ENCODE data around the gene CDH4. TPM values are rescaled to one million over a fixed set of nuclear protein-coding genes. Genes with fewer than 3 reads are reported as not detected.

Gene CDH4
- total and polyA plus RNA-seq, 5 donors from 2014 or later = 0.07 to 0.69 (median 0.49) TPM; not detected in 1

- no peaks in the 10 kb centered on the region for H3K27me3 Mint-ChIP-seq
- H3K4me1 ChIP-seq (ENCODE audit: control insufficient read depth, insufficient read depth, low read length, poor library complexity, severe bottlenecking) = no peaks in the 10 kb centered on the region
- no peak overlapping the region for H3K27ac Mint-ChIP-seq
- no peaks in the 10 kb centered on the region for H3K9me3 ChIP-seq (ENCODE audit: control insufficient read depth in 2 of 2, low read length in 2 of 2)
- ATAC-seq (ENCODE audit: low read depth in 2 of 2) (no peak), DNase-seq (no peak)
- no peaks in the 10 kb centered on the region for H3K4me1 Mint-ChIP-seq
- H3K36me3 Mint-ChIP-seq = no peaks in the 10 kb centered on the region
- H3K36me3 ChIP-seq (ENCODE audit: control insufficient read depth, insufficient read depth, low read length) = no peaks in the 10 kb centered on the region
- no peak overlapping the region for H3K4me3 Mint-ChIP-seq
- H3K27me3 ChIP-seq (ENCODE audit: control insufficient read depth, insufficient read depth, low read length) = no peaks in the 10 kb centered on the region
- H3K9me3 Mint-ChIP-seq = peaks cover 0 to 10% (median 4%) of the 10 kb centered on the region in 7 donors
- no peak overlapping the region for H3K4me3 ChIP-seq (ENCODE audit: low read depth, low read length)
- no peak overlapping the region for H3K27ac ChIP-seq (ENCODE audit: insufficient read depth, low read length, poor library complexity, severe bottlenecking)
Measured at GRCh38 chr20:61599541-61599992, 347.5 kb downstream of the CDH4 start.

- ATAC-seq (ENCODE audit: low read depth in 2 of 2) = no peak
- Mint-ChIP-seq H3K4me3 (no peak overlapping the region), H3K27ac (no peak overlapping the region), H3K27me3 (no peaks in the 10 kb centered on the region), H3K36me3 (no peaks in the 10 kb centered on the region), H3K4me1 (no peaks in the 10 kb centered on the region), H3K9me3 (peaks cover 0 to 12% (median 4%) of the 10 kb centered on the region in 7 donors)
- Histone ChIP-seq H3K9me3 (ENCODE audit: control insufficient read depth in 2 of 2, low read length in 2 of 2) (no peaks in the 10 kb centered on the region), H3K27me3 (ENCODE audit: control insufficient read depth, insufficient read depth, low read length) (no peaks in the 10 kb centered on the region), H3K36me3 (ENCODE audit: control insufficient read depth, insufficient read depth, low read length) (no peaks in the 10 kb centered on the region), H3K4me3 (ENCODE audit: low read depth, low read length) (no peak overlapping the region), H3K4me1 (ENCODE audit: control insufficient read depth, insufficient read depth, low read length, poor library complexity, severe bottlenecking) (no peaks in the 10 kb centered on the region), H3K27ac (ENCODE audit: insufficient read depth, low read length, poor library complexity, severe bottlenecking) (no peak overlapping the region)
- no peak for DNase-seq
Measured at GRCh38 chr20:61600016-61600415, 348.0 kb downstream of the CDH4 start.

- no peaks in the 10 kb centered on the region for H3K4me1 Mint-ChIP-seq
- no peaks in the 10 kb centered on the region for H3K27me3 Mint-ChIP-seq
- H3K9me3 ChIP-seq (ENCODE audit: control insufficient read depth in 2 of 2, low read length in 2 of 2) = no peaks in the 10 kb centered on the region
- H3K36me3 Mint-ChIP-seq = no peaks in the 10 kb centered on the region
- no peak overlapping the region for H3K4me3 Mint-ChIP-seq
- ATAC-seq (ENCODE audit: low read depth in 2 of 2) = no peak
- H3K9me3 Mint-ChIP-seq = peaks cover 0 to 13% (median 4%) of the 10 kb centered on the region in 7 donors
- DNase-seq = no peak
- H3K36me3 ChIP-seq (ENCODE audit: control insufficient read depth, insufficient read depth, low read length) = no peaks in the 10 kb centered on the region
- no peak overlapping the region for H3K27ac ChIP-seq (ENCODE audit: insufficient read depth, low read length, poor library complexity, severe bottlenecking)
- no peak overlapping the region for H3K4me3 ChIP-seq (ENCODE audit: low read depth, low read length)
- H3K27me3 ChIP-seq (ENCODE audit: control insufficient read depth, insufficient read depth, low read length) = no peaks in the 10 kb centered on the region
- H3K4me1 ChIP-seq (ENCODE audit: control insufficient read depth, insufficient read depth, low read length, poor library complexity, severe bottlenecking) = no peaks in the 10 kb centered on the region
- no peak overlapping the region for H3K27ac Mint-ChIP-seq
Measured at GRCh38 chr20:61601361-61601760, 349.3 kb downstream of the CDH4 start.

- H3K4me3 Mint-ChIP-seq = no peak overlapping the region
- H3K36me3 Mint-ChIP-seq = no peaks in the 10 kb centered on the region
- H3K27ac ChIP-seq (ENCODE audit: insufficient read depth, low read length, poor library complexity, severe bottlenecking) = no peak overlapping the region
- no peaks in the 10 kb centered on the region for H3K4me1 Mint-ChIP-seq
- no peaks in the 10 kb centered on the region for H3K36me3 ChIP-seq (ENCODE audit: control insufficient read depth, insufficient read depth, low read length)
- no peak overlapping the region for H3K4me3 ChIP-seq (ENCODE audit: low read depth, low read length)
- H3K9me3 Mint-ChIP-seq = peaks cover 0 to 10% (median under 1%) of the 10 kb centered on the region in 7 donors
- no peak for DNase-seq
- H3K27me3 ChIP-seq (ENCODE audit: control insufficient read depth, insufficient read depth, low read length) = no peaks in the 10 kb centered on the region
- no peaks in the 10 kb centered on the region for H3K4me1 ChIP-seq (ENCODE audit: control insufficient read depth, insufficient read depth, low read length, poor library complexity, severe bottlenecking)
- H3K27ac Mint-ChIP-seq = no peak overlapping the region
- no peak for ATAC-seq (ENCODE audit: low read depth in 2 of 2)
- H3K9me3 ChIP-seq (ENCODE audit: control insufficient read depth in 2 of 2, low read length in 2 of 2) = no peaks in the 10 kb centered on the region
- no peaks in the 10 kb centered on the region for H3K27me3 Mint-ChIP-seq
Measured at GRCh38 chr20:61601853-61602252, 349.8 kb downstream of the CDH4 start.

GRCh38 chr20:61603715-61604114 is 351.7 kb downstream of the CDH4 start:
- Mint-ChIP-seq H3K27me3 (no peaks in the 10 kb centered on the region), H3K4me3 (no peak overlapping the region), H3K9me3 (peaks cover 0 to 9% (median 0%) of the 10 kb centered on the region in 7 donors), H3K36me3 (no peaks in the 10 kb centered on the region), H3K4me1 (no peaks in the 10 kb centered on the region), H3K27ac (no peak overlapping the region)
- no peak for DNase-seq
- H3K4me3 ChIP-seq (ENCODE audit: low read depth, low read length) = no peak overlapping the region
- no peak for ATAC-seq (ENCODE audit: low read depth in 2 of 2)
- H3K4me1 ChIP-seq (ENCODE audit: control insufficient read depth, insufficient read depth, low read length, poor library complexity, severe bottlenecking) = no peaks in the 10 kb centered on the region
- H3K27me3 ChIP-seq (ENCODE audit: control insufficient read depth, insufficient read depth, low read length) = no peaks in the 10 kb centered on the region
- no peaks in the 10 kb centered on the region for H3K9me3 ChIP-seq (ENCODE audit: control insufficient read depth in 2 of 2, low read length in 2 of 2)
- H3K27ac ChIP-seq (ENCODE audit: insufficient read depth, low read length, poor library complexity, severe bottlenecking) = no peak overlapping the region
- H3K36me3 ChIP-seq (ENCODE audit: control insufficient read depth, insufficient read depth, low read length) = no peaks in the 10 kb centered on the region

GRCh38 chr20:61604549-61604948 is 352.5 kb downstream of the CDH4 start:
- H3K27ac Mint-ChIP-seq = no peak overlapping the region
- H3K9me3 ChIP-seq (ENCODE audit: control insufficient read depth in 2 of 2, low read length in 2 of 2) = no peaks in the 10 kb centered on the region

DNA sequence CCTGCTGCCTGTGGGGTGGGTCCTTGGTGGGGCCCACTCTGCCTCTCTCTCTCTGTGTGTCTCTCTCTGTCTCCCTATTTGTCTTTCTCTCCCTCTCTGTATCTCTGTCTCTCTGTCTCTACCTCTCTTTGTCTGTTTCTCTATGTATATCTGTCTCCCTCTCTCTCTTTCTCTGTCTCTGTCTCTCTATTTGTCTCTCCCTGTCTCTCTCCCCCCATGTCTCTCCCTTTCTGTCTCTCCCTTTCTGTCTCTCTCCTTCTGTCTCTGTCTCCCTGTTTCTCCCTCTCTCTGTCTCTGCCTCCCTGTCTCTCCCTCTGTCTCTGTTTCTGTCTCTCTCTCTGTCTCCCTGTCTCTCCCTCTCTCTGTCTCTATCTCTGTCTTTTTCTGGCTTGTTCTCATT is 353.2 kb downstream of the CDH4 start:
- H3K9me3 ChIP-seq (ENCODE audit: control insufficient read depth in 2 of 2, low read length in 2 of 2) = no peaks in the 10 kb centered on the region
- Mint-ChIP-seq H3K4me1 (no peaks in the 10 kb centered on the region), H3K27ac (peak overlapping the region in 1 of 3 donors; percentile 48), H3K4me3 (no peak overlapping the region), H3K27me3 (no peaks in the 10 kb centered on the region), H3K9me3 (peaks cover 0 to 7% (median 0%) of the 10 kb centered on the region in 7 donors), H3K36me3 (no peaks in the 10 kb centered on the region)
- no peaks in the 10 kb centered on the region for H3K27me3 ChIP-seq (ENCODE audit: control insufficient read depth, insufficient read depth, low read length)
- no peak for DNase-seq
- no peak overlapping the region for H3K4me3 ChIP-seq (ENCODE audit: low read depth, low read length)
- no peaks in the 10 kb centered on the region for H3K36me3 ChIP-seq (ENCODE audit: control insufficient read depth, insufficient read depth, low read length)
- ATAC-seq (ENCODE audit: low read depth in 2 of 2) = no peak
- H3K27ac ChIP-seq (ENCODE audit: insufficient read depth, low read length, poor library complexity, severe bottlenecking) = no peak overlapping the region
- H3K4me1 ChIP-seq (ENCODE audit: control insufficient read depth, insufficient read depth, low read length, poor library complexity, severe bottlenecking) = no peaks in the 10 kb centered on the region

More at GRCh38 chr20:61604549-61604948, 352.5 kb downstream of the CDH4 start:
- no peaks in the 10 kb centered on the region for H3K36me3 ChIP-seq (ENCODE audit: control insufficient read depth, insufficient read depth, low read length)
- no peaks in the 10 kb centered on the region for H3K4me1 Mint-ChIP-seq
- no peak overlapping the region for H3K4me3 Mint-ChIP-seq
- H3K9me3 Mint-ChIP-seq = peaks cover 0 to 9% (median 0%) of the 10 kb centered on the region in 7 donors
- no peaks in the 10 kb centered on the region for H3K27me3 Mint-ChIP-seq
- ATAC-seq (ENCODE audit: low read depth in 2 of 2) (no peak), DNase-seq (no peak)
- no peak overlapping the region for H3K4me3 ChIP-seq (ENCODE audit: low read depth, low read length)
- H3K36me3 Mint-ChIP-seq = no peaks in the 10 kb centered on the region
- no peak overlapping the region for H3K27ac ChIP-seq (ENCODE audit: insufficient read depth, low read length, poor library complexity, severe bottlenecking)
- H3K27me3 ChIP-seq (ENCODE audit: control insufficient read depth, insufficient read depth, low read length) = no peaks in the 10 kb centered on the region
- no peaks in the 10 kb centered on the region for H3K4me1 ChIP-seq (ENCODE audit: control insufficient read depth, insufficient read depth, low read length, poor library complexity, severe bottlenecking)

DNA sequence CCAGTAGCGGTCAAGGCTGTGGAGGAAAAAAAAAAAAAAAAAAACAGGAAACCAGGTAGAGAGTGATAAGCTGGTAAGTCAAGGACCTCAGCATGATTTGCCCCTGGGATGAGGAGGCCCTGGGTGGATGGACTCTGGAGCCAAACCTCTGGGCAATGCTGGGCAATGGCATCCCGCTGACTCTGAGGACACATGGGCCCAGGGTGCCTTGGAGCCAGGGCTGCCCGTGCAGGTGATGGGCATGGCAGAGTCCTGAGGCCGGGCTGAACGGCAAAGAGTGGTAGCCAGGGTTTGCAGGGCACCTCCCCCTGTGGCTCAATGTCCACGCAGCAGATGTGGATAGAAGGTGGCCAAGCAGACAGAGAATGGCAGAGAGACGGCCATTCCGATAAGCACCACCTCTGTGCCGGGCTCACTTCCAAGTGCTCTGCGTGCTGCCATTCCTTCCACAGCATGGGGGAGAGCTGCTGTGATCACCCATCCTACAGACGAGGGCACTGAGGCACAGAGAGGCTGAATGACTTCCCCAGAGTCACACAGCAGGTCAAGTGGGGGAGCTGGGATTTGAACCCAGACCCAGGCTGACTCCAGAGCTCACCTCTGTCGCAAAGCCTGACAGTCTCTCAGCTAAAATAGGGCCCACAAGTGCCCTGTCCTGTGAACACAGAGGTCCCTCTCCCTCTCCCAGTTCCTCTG is 353.9 kb downstream of the CDH4 start:
- no peaks in the 10 kb centered on the region for H3K4me1 Mint-ChIP-seq
- DNase-seq (no peak), ATAC-seq (ENCODE audit: low read depth in 2 of 2) (no peak)
- peak overlapping the region in 1 of 3 donors; percentile 48 for H3K27ac Mint-ChIP-seq
- H3K27me3 Mint-ChIP-seq = no peaks in the 10 kb centered on the region
- no peak overlapping the region for H3K4me3 Mint-ChIP-seq
- H3K9me3 Mint-ChIP-seq = peaks cover 0 to 7% (median 0%) of the 10 kb centered on the region in 7 donors
- Histone ChIP-seq H3K27ac (ENCODE audit: insufficient read depth, low read length, poor library complexity, severe bottlenecking) (no peak overlapping the region), H3K9me3 (ENCODE audit: control insufficient read depth in 2 of 2, low read length in 2 of 2) (no peaks in the 10 kb centered on the region), H3K4me1 (ENCODE audit: control insufficient read depth, insufficient read depth, low read length, poor library complexity, severe bottlenecking) (no peaks in the 10 kb centered on the region), H3K27me3 (ENCODE audit: control insufficient read depth, insufficient read depth, low read length) (no peaks in the 10 kb centered on the region), H3K36me3 (ENCODE audit: control insufficient read depth, insufficient read depth, low read length) (no peaks in the 10 kb centered on the region), H3K4me3 (ENCODE audit: low read depth, low read length) (no peak overlapping the region)
- no peaks in the 10 kb centered on the region for H3K36me3 Mint-ChIP-seq

All from CD4-positive, CD25-positive, alpha-beta regulatory T cell (primary cell).